Measurements from ENCODE around the gene PPIG. TPM values are rescaled to one million over a fixed set of nuclear protein-coding genes. Genes with fewer than 3 reads are reported as not detected.

PPIG gene
- total RNA-seq, 1 experiment from 2014 or later = 57.5 TPM

GRCh38 chr2:169690958-169691357, 106.8 kb downstream of the PPIG start:
- in situ Hi-C loops (cut with HindIII; ENCODE audit: low sequenced_read_pairs) = no loop called here
- DNase-seq (ENCODE audit: low spot score) = no peak

Other genes with a start within 250 kb of the PPIG start
- not detected in 2 replicates for gene LRP2, start 221.8 kb upstream of the PPIG start, total RNA-seq (2014; rRNA removed; shearing (Covaris generic))
- gene BBS5, start 104.9 kb upstream of the PPIG start, total RNA-seq (2014; rRNA removed; shearing (Covaris generic)) = 3.9 and 6.9 TPM in 2 replicates
- 0.10 TPM in 1 of 2 replicates, not detected in the other for gene KLHL41, start 74.6 kb upstream of the PPIG start, total RNA-seq (2014; rRNA removed; shearing (Covaris generic))
- 20.2 and 27.7 TPM in 2 replicates for gene FASTKD1, start 10.5 kb upstream of the PPIG start, total RNA-seq (2014; rRNA removed; shearing (Covaris generic))
- 0.07 TPM in 1 of 2 replicates, not detected in the other for gene CFAP210, start 110.1 kb downstream of the PPIG start, total RNA-seq (2014; rRNA removed; shearing (Covaris generic))
- gene PHOSPHO2, start 110.1 kb downstream of the PPIG start, total RNA-seq (2014; rRNA removed; shearing (Covaris generic)) = 5.4 and 9.3 TPM in 2 replicates
- gene KLHL23, start 149.5 kb downstream of the PPIG start, total RNA-seq (2014; rRNA removed; shearing (Covaris generic)) = 29.4 and 31.7 TPM in 2 replicates
- gene SSB, start 214.5 kb downstream of the PPIG start, total RNA-seq (2014; rRNA removed; shearing (Covaris generic)) = 110 and 159 TPM in 2 replicates
- gene METTL5, start 240.6 kb downstream of the PPIG start, total RNA-seq (2014; rRNA removed; shearing (Covaris generic)) = 85.8 and 87.3 TPM in 2 replicates
- 20.2 and 24.9 TPM in 2 replicates for gene UBR3, start 243.1 kb downstream of the PPIG start, total RNA-seq (2014; rRNA removed; shearing (Covaris generic))

Measured in G401 (cell line).